NCI-H1105 (cell line): ENCODE data around the gene DNAJC5.
A peak's percentile ranks its signal among the peaks of the same experiment; 100 is the strongest.

Experiments used
- DNase-seq: peaks from one replicate; lab custom pipeline; 2025; lab: John Stamatoyannopoulos, UW

Gene DNAJC5

GRCh38 chr20:63980806-63981728 is 86.1 kb downstream of the DNAJC5 start, which contains the start of gene PRPF6:
Gene PRPF6 (plus strand): TSS chr20:63981132. CDS start chr20:63981246, 114 bp downstream.
- peak; percentile 96 for DNase-seq

GRCh38 chr20:63982937-63983336 is 88.0 kb downstream of the DNAJC5 start:
- DNase-seq = no peak
